Tibial nerve (tissue), 4 donors: ENCODE measurements around the gene PCSK5. TPM values are rescaled to one million over a fixed set of nuclear protein-coding genes. Genes with fewer than 3 reads are reported as not detected.

ENCODE experiments used
- DNase-seq, 2 donors: peaks; one replicate each; pipeline ENCODE4 v3.0.0-alpha.2; 2019; ENCODE audit warnings: low spot score in 2 of 2
- H3K27ac ChIP-seq, 4 donors: fragments of 200-600 bp; sonication (generic) in 3 of 4; one replicate each; pipeline ENCODE4 v1.5.1; 2017 to 2019; ENCODE audit warnings: mild to moderate bottlenecking in 1 of 4
- H3K27me3 ChIP-seq, 2 donors: fragments of 200-600 bp; sonication (generic) in 1 of 2; one replicate each; pipeline versions ENCODE4 v1.5.1 to v1.6.0; 2017 to 2019
- H3K36me3 ChIP-seq, 3 donors: fragments of 200-600 bp; sonication (generic); one replicate each; pipeline ENCODE4 v1.5.1; 2018 to 2019
- H3K4me1 ChIP-seq, 4 donors: fragments of 200-600 bp; sonication (generic) in 3 of 4; one replicate each; pipeline ENCODE4 v1.5.1; 2017 to 2019
- H3K4me3 ChIP-seq, 4 donors: fragments of 200-600 bp; sonication (generic) in 3 of 4; one replicate each; pipeline ENCODE4 v1.5.1; 2017 to 2019; ENCODE audit warnings: mild to moderate bottlenecking in 1 of 4, moderate library complexity in 1 of 4
- H3K9me3 ChIP-seq, 4 donors: fragments of 200-600 bp; sonication (generic) in 3 of 4; one replicate each; pipeline ENCODE4 v1.5.1; 2017 to 2019
- EP300 ChIP-seq, 2 donors: sonication (generic); formaldehyde crosslinking; IDR thresholded peaks; one replicate each; pipeline ENCODE4 v1.6.1; 2017; ENCODE audit warnings: antibody characterized with exemption in 2 of 2, mild to moderate bottlenecking in 1 of 2
- POLR2A ChIP-seq, 2 donors: fragments of 450-650 bp; IDR thresholded peaks; one replicate each; pipeline ENCODE4 v1.6.1; 2017; ENCODE audit warnings: antibody characterized with exemption in 2 of 2, mild to moderate bottlenecking in 2 of 2, moderate library complexity in 2 of 2
- WGBS, 2 donors: methylation state at CpG; one replicate each; pipeline ENCODE4 v1.1.5; 2018; 5-methylcytosine and 5-hydroxymethylcytosine counted together
- total RNA-seq, 4 donors: library from RNA; depleted of rRNA; stranded (reverse); fragments of >200 nt; gene quantifications; one replicate each; pipeline ENCODE4 v1.1.0, GENCODE V29; 2016
- TF ChIP-seq, protein P1 (sequence below), 5 experiments: fragments of 200-600 bp in 3 of 5; fragments of 450-650 bp in 2 of 5; sonication (generic) in 3 of 5; IDR thresholded peaks; one replicate each; pipeline ENCODE4 v1.5.1; 2016 to 2019; ENCODE audit warnings: antibody characterized with exemption in 5 of 5, mild to moderate bottlenecking in 3 of 5, moderate library complexity in 2 of 5

PCSK5 gene
- total RNA-seq, 4 donors from 2014 or later: 12.5 to 32.7 (median 23.0) TPM

DNA sequence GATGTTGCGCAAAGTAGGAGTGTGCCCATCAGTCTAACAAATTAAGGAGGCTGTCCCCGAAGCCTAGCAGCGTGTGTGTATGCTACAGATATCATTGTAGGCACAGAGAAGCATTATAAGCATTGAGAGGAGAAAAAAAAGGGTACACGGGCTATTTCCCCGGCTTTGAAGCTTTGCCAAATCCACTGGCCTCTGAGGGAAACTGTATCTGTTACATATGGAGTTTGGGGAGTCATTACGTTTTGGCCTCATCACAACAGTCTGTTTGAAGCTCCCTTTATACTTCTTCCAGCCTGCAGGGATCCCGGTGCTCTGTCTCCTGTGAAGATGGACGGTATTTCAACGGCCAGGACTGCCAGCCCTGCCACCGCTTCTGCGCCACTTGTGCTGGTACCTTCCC, 297.8 kb downstream of the PCSK5 start:
- no peak for TF ChIP-seq POLR2A (IDR thresholded peaks at IDR 0.05)
- TF ChIP-seq, protein P1, sequence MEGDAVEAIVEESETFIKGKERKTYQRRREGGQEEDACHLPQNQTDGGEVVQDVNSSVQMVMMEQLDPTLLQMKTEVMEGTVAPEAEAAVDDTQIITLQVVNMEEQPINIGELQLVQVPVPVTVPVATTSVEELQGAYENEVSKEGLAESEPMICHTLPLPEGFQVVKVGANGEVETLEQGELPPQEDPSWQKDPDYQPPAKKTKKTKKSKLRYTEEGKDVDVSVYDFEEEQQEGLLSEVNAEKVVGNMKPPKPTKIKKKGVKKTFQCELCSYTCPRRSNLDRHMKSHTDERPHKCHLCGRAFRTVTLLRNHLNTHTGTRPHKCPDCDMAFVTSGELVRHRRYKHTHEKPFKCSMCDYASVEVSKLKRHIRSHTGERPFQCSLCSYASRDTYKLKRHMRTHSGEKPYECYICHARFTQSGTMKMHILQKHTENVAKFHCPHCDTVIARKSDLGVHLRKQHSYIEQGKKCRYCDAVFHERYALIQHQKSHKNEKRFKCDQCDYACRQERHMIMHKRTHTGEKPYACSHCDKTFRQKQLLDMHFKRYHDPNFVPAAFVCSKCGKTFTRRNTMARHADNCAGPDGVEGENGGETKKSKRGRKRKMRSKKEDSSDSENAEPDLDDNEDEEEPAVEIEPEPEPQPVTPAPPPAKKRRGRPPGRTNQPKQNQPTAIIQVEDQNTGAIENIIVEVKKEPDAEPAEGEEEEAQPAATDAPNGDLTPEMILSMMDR (IDR thresholded peaks at IDR 0.05): no peak
- no peak overlapping the region for H3K27ac ChIP-seq
- H3K4me3 ChIP-seq: no peak overlapping the region
- no peaks in the 10 kb centered on the region for H3K4me1 ChIP-seq
- H3K9me3 ChIP-seq: no peaks in the 10 kb centered on the region
- no peaks in the 10 kb centered on the region for H3K27me3 ChIP-seq
- H3K36me3 ChIP-seq: peaks cover 0 to 51% (median 0%) of the 10 kb centered on the region in 3 donors
- DNase-seq: no peak
- 88 to 89% methylated on average over 11 of the region's 11 CpGs for WGBS, 2 donors

DNA sequence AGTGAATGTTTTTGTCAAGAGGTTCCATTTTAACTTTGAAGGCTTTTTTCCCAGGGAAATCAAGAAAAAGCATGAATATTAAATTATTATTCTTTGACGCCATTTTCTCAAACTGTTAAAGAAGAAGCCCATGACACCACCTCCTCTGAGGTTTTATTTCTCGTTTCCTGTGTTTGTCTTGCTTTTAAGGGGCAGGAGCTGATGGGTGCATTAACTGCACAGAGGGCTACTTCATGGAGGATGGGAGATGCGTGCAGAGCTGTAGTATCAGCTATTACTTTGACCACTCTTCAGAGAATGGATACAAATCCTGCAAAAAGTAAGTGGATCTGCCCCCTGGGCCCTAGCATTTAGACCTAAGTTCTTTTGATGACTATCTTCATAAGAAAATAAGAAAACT, 298.4 kb downstream of the PCSK5 start:
- Histone ChIP-seq H3K27ac (no peak overlapping the region), H3K9me3 (no peaks in the 10 kb centered on the region), H3K4me3 (no peak overlapping the region), H3K4me1 (no peaks in the 10 kb centered on the region), H3K36me3 (peaks cover 0 to 52% (median 0%) of the 10 kb centered on the region in 3 donors), H3K27me3 (no peaks in the 10 kb centered on the region)
- no peak for DNase-seq
- 86 to 95% methylated on average over 3 of the region's 3 CpGs for WGBS, 2 donors
- TF ChIP-seq EP300 (IDR thresholded peaks at IDR 0.05): no peak
- TF ChIP-seq POLR2A (IDR thresholded peaks at IDR 0.05): no peak

DNA sequence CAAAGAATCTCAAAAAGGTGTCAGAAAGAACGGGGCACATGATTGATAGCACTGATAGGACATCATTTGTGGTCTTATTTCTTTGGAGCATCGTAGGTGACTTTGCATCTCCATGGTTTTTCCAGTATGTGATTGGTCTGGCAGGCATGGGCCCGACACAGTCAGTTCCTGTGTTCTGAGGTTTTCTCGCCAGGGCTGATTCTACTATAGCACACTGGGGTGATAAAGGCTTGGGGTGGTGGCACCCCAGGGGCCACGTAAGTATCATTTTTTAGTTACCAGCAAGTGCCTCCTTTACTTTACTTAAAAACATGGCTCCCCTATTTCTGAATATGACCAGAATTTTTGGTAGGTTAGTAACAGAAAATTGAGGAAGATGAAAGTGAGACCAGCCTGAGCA, 301.0 kb downstream of the PCSK5 start:
- H3K4me1 ChIP-seq: no peaks in the 10 kb centered on the region

DNA sequence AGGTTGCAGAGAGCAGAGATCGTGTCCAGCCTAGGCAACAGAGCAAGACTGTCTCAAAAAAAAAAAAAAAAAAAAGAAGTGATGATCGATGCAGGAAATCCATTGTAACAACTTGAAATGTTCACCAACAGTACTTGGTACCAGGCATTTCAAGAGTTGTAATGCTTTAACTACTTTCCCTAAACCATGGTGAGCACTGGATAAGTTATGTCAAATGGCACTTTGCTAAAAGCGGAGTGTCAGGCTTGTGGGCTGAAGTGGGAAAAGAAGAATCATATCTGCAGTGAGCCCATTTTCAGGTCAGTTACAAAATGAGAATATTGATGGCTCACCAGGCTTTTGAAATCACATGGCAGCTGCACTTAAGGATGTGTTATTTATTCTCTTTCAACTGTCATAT, 301.5 kb downstream of the PCSK5 start:
- no peaks in the 10 kb centered on the region for H3K9me3 ChIP-seq
- no peaks in the 10 kb centered on the region for H3K27me3 ChIP-seq
- no peaks in the 10 kb centered on the region for H3K4me1 ChIP-seq
- DNase-seq: no peak
- H3K36me3 ChIP-seq: peaks cover 0 to 54% (median 0%) of the 10 kb centered on the region in 3 donors
- H3K4me3 ChIP-seq: no peak overlapping the region
- 98 to 99% methylated on average over 3 of the region's 3 CpGs for WGBS, 2 donors
- TF ChIP-seq, protein P1 (IDR thresholded peaks at IDR 0.05): no peak
- TF ChIP-seq POLR2A (IDR thresholded peaks at IDR 0.05): no peak
- no peak overlapping the region for H3K27ac ChIP-seq

More for the DNA sequence above, 301.0 kb downstream of the PCSK5 start:
- no peak for DNase-seq
- Histone ChIP-seq H3K4me3 (no peak overlapping the region), H3K36me3 (peaks cover 0 to 54% (median 0%) of the 10 kb centered on the region in 3 donors), H3K27me3 (no peaks in the 10 kb centered on the region), H3K9me3 (no peaks in the 10 kb centered on the region), H3K27ac (no peak overlapping the region)
- 95 to 99% methylated on average over 5 of the region's 5 CpGs for WGBS, 2 donors
- TF ChIP-seq EP300 (IDR thresholded peaks at IDR 0.05) (no peak), POLR2A (IDR thresholded peaks at IDR 0.05) (no peak)
- TF ChIP-seq, protein P1 (IDR thresholded peaks at IDR 0.05): no peak

DNA sequence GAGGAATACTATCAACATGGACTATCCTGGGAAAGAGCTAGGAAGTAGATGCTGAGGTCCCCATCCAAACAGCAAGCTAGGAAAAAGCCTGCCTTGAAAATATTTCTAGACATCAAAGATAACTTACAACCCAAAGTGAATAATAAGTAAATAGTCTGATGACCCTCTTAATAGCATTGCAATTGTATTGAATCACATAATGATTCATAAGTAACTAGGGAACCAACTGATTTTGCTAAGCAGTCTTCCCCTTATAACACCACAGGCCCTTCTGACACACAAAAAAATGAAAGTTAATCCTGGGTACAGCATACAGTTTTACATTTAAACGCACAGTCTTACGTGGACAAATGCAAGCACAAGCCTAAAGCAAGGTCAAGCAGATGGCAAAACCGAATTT, 304.4 kb downstream of the PCSK5 start:
- TF ChIP-seq EP300 (IDR thresholded peaks at IDR 0.05): no peak
- TF ChIP-seq, protein P1 (IDR thresholded peaks at IDR 0.05): no peak
- H3K4me3 ChIP-seq: no peak overlapping the region
- no peaks in the 10 kb centered on the region for H3K9me3 ChIP-seq
- peaks cover 0 to 41% (median 0%) of the 10 kb centered on the region in 3 donors for H3K36me3 ChIP-seq
- peaks cover 0 to 6% (median 0%) of the 10 kb centered on the region in 4 donors for H3K4me1 ChIP-seq
- WGBS, 2 donors: 88 to 100% methylated on average over 3 of the region's 3 CpGs
- H3K27me3 ChIP-seq: no peaks in the 10 kb centered on the region
- DNase-seq: no peak
- no peak overlapping the region for H3K27ac ChIP-seq

DNA sequence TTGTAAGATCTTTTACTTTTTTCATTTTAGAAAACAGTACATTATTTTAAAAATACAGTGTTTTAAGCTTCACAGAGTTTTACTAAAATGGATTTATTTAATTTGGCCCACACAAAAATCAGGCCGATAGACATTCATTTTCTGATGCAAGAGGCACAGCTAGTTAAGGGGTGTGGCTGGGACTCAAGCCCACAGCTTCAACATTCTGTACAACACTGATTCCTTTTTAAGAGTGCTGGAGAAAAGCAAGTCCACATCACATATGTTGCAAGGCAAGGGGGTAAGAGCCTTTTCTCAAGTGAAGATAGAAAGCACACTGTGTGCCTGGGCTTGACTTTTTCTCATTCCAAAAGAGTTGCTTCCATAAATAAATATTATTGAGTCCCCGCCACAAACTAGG, 307.9 kb downstream of the PCSK5 start:
- 44 to 53% methylated on average over 2 of the region's 2 CpGs for WGBS, 2 donors
- Histone ChIP-seq H3K4me1 (peaks cover 0 to 6% (median 0%) of the 10 kb centered on the region in 4 donors), H3K27ac (no peak overlapping the region), H3K27me3 (no peaks in the 10 kb centered on the region), H3K4me3 (no peak overlapping the region), H3K9me3 (no peaks in the 10 kb centered on the region), H3K36me3 (peaks cover 0 to 17% (median 0%) of the 10 kb centered on the region in 3 donors)
- TF ChIP-seq EP300 (IDR thresholded peaks at IDR 0.05): no peak
- TF ChIP-seq, protein P1 (IDR thresholded peaks at IDR 0.05): no peak
- no peak for TF ChIP-seq POLR2A (IDR thresholded peaks at IDR 0.05)
- DNase-seq: no peak
